Posterior cingulate gyrus (tissue), 11 donors: ENCODE results near the gene CRYBG3.

ENCODE experiments used
- DNase-seq, 10 donors: peaks; one replicate each; pipeline versions ENCODE4 v3.0.0 to v3.0.0-alpha.2; 2020 to 2021; ENCODE audit warnings: mixed read lengths in 3 of 10
- intact Hi-C: fragments of 100-400 bp; cut with DNase I; formaldehyde crosslinking; loops from one replicate; pipeline ENCODE4 v1.15.1; 2023

CRYBG3 gene

GRCh38 chr3:97969541-97969940, 147.7 kb downstream of the CRYBG3 start:
- DNase-seq: no peak
- intact Hi-C loops: no loop called here

GRCh38 chr3:97970156-97970555, 148.3 kb downstream of the CRYBG3 start:
- intact Hi-C loops: loop anchor here (5.0 kb wide), 2 partner anchors 52 to 148 kb away; partner anchors contain the start of gene CRYBG3
- DNase-seq: no peak

- intact Hi-C loops: loop anchor here (5.0 kb wide), 2 partner anchors 51 to 149 kb away; partner anchors contain the start of gene CRYBG3
- no peak for DNase-seq
These were observed 149.3 kb downstream of the CRYBG3 start for GRCh38 chr3:97970956-97971620.

- peak; percentile 53 to 95 (median 70) for DNase-seq
- intact Hi-C loops: loop anchor here (5.0 kb wide), 2 partner anchors 50 to 150 kb away; partner anchors contain the start of gene CRYBG3
These were observed 150.1 kb downstream of the CRYBG3 start, which contains the start of gene RIOX2 for GRCh38 chr3:97971679-97972567. TSS of gene RIOX2 (minus strand) at chr3:97972431. CDS start at chr3:97967593, 4,838 bp downstream.

GRCh38 chr3:97972976-97973375, 151.2 kb downstream of the CRYBG3 start:
- no peak for DNase-seq
- intact Hi-C loops: loop anchor here (5.0 kb wide), 2 partner anchors 49 to 151 kb away; partner anchors contain the start of gene CRYBG3

- no peak for DNase-seq
- intact Hi-C loops: loop anchor here (5.0 kb wide), 2 partner anchors 47 to 153 kb away; partner anchors contain the start of gene CRYBG3
These were observed 153.2 kb downstream of the CRYBG3 start for GRCh38 chr3:97974996-97975395.

GRCh38 chr3:97975466-97975865, 153.7 kb downstream of the CRYBG3 start:
- intact Hi-C loops: no loop called here

GRCh38 chr3:97979610-97980009, 157.8 kb downstream of the CRYBG3 start:
- DNase-seq: no peak
- intact Hi-C loops: no loop called here

More at GRCh38 chr3:97975466-97975865, 153.7 kb downstream of the CRYBG3 start:
- DNase-seq: no peak

GRCh38 chr3:97981886-97982285, 160.1 kb downstream of the CRYBG3 start:
- intact Hi-C loops: no loop called here

GRCh38 chr3:97983933-97984491, 162.2 kb downstream of the CRYBG3 start:
- intact Hi-C loops: loop anchor here (2.0 kb wide), 1 partner anchor 29 kb away; no protein-coding TSS in a partner anchor
- DNase-seq: no peak

More at GRCh38 chr3:97981886-97982285, 160.1 kb downstream of the CRYBG3 start:
- no peak for DNase-seq

GRCh38 chr3:97987306-97987705, 165.5 kb downstream of the CRYBG3 start:
- DNase-seq: no peak
- intact Hi-C loops: no loop called here

- DNase-seq: no peak
- intact Hi-C loops: no loop called here
These were observed 167.2 kb downstream of the CRYBG3 start for GRCh38 chr3:97988784-97989568.

- DNase-seq: no peak
- intact Hi-C loops: no loop called here
These were observed 168.9 kb downstream of the CRYBG3 start for GRCh38 chr3:97990624-97991292.

GRCh38 chr3:97991293-97991682, 169.5 kb downstream of the CRYBG3 start:
- DNase-seq: no peak
- intact Hi-C loops: no loop called here

- no peak for DNase-seq
- intact Hi-C loops: no loop called here
These were observed 170.8 kb downstream of the CRYBG3 start for GRCh38 chr3:97992547-97993173.

GRCh38 chr3:97993526-97993925, 171.7 kb downstream of the CRYBG3 start:
- intact Hi-C loops: no loop called here
- DNase-seq: no peak

- no peak for DNase-seq
- intact Hi-C loops: no loop called here
These were observed 172.6 kb downstream of the CRYBG3 start for GRCh38 chr3:97994328-97994945.
